H1 (cell line): ENCODE data around the gene MAGI2. TPM values are rescaled to one million over a fixed set of nuclear protein-coding genes. Genes with fewer than 3 reads are reported as not detected.

Experiments
- CBX5 ChIP-seq: fragments of 300-800, 300-1000 bp; sonication (generic); IDR thresholded peaks from 2 replicates; pipeline ENCODE4 v1.7.1; 2016; ENCODE audit warnings: antibody characterized with exemption, low read length, low read depth
- CTBP2 ChIP-seq: IDR thresholded peaks from 2 replicates; pipeline ENCODE4 v1.7.0; 2011; ENCODE audit warnings: borderline replicate concordance, mild to moderate bottlenecking, moderate library complexity, mixed read lengths, low read length; ENCODE audit not compliant: insufficient read depth, insufficient read length
- E2F6 ChIP-seq: IDR thresholded peaks from 2 replicates; pipeline ENCODE4 v1.6.1; 2012; ENCODE audit warnings: inconsistent platforms
- PHF8 ChIP-seq: fragments of 200-600 bp; sonication (generic); conservative IDR thresholded peaks from 2 replicates; pipeline ENCODE4 v1.7.1; 2012; ENCODE audit warnings: low read depth, mild to moderate bottlenecking, inconsistent platforms, low read length, moderate library complexity
- POLR2AphosphoS5 ChIP-seq: IDR thresholded peaks from 2 replicates; pipeline ENCODE4 v1.6.1; 2011; ENCODE audit warnings: low read depth, low read length
- polyA plus RNA-seq, 7 experiments: library from polyadenylated mRNA; depleted of rRNA in 3 of 7; stranded (reverse) in 5 of 7; unstranded in 2 of 7; fragments of >200 nt in 5 of 7; fragments of 200-250 nt in 2 of 7; gene quantifications; 1 replicate in 5 of 7; 2 replicates in 1 of 7; 4 replicates in 1 of 7; pipeline versions ENCODE4 v1.2.1 to v1.2.3, GENCODE V29; 2011 to 2013; ENCODE audit warnings: missing spikeins in 2 of 7, mixed read lengths in 2 of 7
- total RNA-seq: library from RNA; stranded (reverse); fragmentation: NEBNext Ultra II Directional; extraction: Animal tissue kit (Norgen Biotek cat#: 25700); gene quantifications from 2 replicates; pipeline ENCODE4 v1.2.1, GENCODE V29; 2021

Gene MAGI2
- total and polyA plus RNA-seq, 2 of the 8 experiments (the other 6 are each of a cell fraction or from before 2014, with no cell fraction given), result 6.0 to 27.3 TPM

GRCh38 chr7:79211724-79212123 is 241.7 kb downstream of the MAGI2 start (continued):
- no peak for TF ChIP-seq CBX5
- TF ChIP-seq POLR2AphosphoS5, result no peak
- TF ChIP-seq E2F6, result no peak
- TF ChIP-seq CTBP2, result no peak
- TF ChIP-seq PHF8, result no peak
- TF ChIP-seq, all 59 proteins: peak for 0
